IPS-18a (cell line): Measurements from ENCODE around the gene ZNF629.

Experiments
- H3K27ac ChIP-seq: one replicate; pipeline ENCODE4 v1.5.1; 2013; ENCODE audit warnings: low read length
- H3K27me3 ChIP-seq: one replicate; pipeline ENCODE4 v1.6.1; 2013; ENCODE audit warnings: mild to moderate bottlenecking, low read length; ENCODE audit not compliant: control insufficient read depth, insufficient read depth
- H3K36me3 ChIP-seq: one replicate; pipeline ENCODE4 v1.6.1; 2013; ENCODE audit warnings: low read depth, low read length; ENCODE audit not compliant: control insufficient read depth
- H3K4me1 ChIP-seq: one replicate; pipeline ENCODE4 v1.6.1; 2013; ENCODE audit warnings: low read depth, low read length; ENCODE audit not compliant: control insufficient read depth
- H3K4me3 ChIP-seq: one replicate; pipeline ENCODE4 v1.5.1; 2013; ENCODE audit warnings: low read length
- H3K9ac ChIP-seq: one replicate; pipeline ENCODE4 v1.6.1; 2013; ENCODE audit warnings: mild to moderate bottlenecking, low read length, moderate library complexity
- H3K9me3 ChIP-seq: one replicate; pipeline ENCODE4 v1.6.1; 2013; ENCODE audit warnings: low read depth, low read length; ENCODE audit not compliant: control insufficient read depth

ZNF629 gene

GRCh38 chr16:30762991-30763725, 23.8 kb downstream of the ZNF629 start:
- Histone ChIP-seq H3K4me1 (no peaks in the 10 kb centered on the region), H3K9ac (peak overlapping the region; percentile 72), H3K9me3 (no peaks in the 10 kb centered on the region), H3K36me3 (peaks cover 51% of the 10 kb centered on the region), H3K27me3 (no peaks in the 10 kb centered on the region), H3K27ac (no peak overlapping the region), H3K4me3 (peak overlapping the region; percentile 88)

- peaks cover 41% of the 10 kb centered on the region for H3K36me3 ChIP-seq
- no peaks in the 10 kb centered on the region for H3K27me3 ChIP-seq
- H3K27ac ChIP-seq: peak within 1 kb of the TSS; percentile 63
- no peaks in the 10 kb centered on the region for H3K9me3 ChIP-seq
- peak within 1 kb of the TSS; percentile 88 for H3K4me3 ChIP-seq
- H3K9ac ChIP-seq: peak within 1 kb of the TSS; percentile 72
- no peaks in the 10 kb centered on the region for H3K4me1 ChIP-seq
Observed at GRCh38 chr16:30761928-30762902, 24.8 kb downstream of the ZNF629 start, which contains the start of the genes CFAP119 and RNF40. Gene CFAP119, minus strand, starts transcription at chr16:30762062. Its CDS starts 314 bp downstream, at chr16:30761748. Gene RNF40, plus strand, starts transcription at chr16:30762322. Its CDS starts 224 bp downstream, at chr16:30762546.

GRCh38 chr16:30761427-30761927, 25.5 kb downstream of the ZNF629 start:
- no peaks in the 10 kb centered on the region for H3K4me1 ChIP-seq

GRCh38 chr16:30760577-30761426, 26.2 kb downstream of the ZNF629 start:
- Histone ChIP-seq H3K9ac (peak overlapping the region; percentile 58), H3K27ac (no peak overlapping the region)

More at GRCh38 chr16:30761427-30761927, 25.5 kb downstream of the ZNF629 start:
- no peaks in the 10 kb centered on the region for H3K27me3 ChIP-seq
- peak overlapping the region; percentile 58 for H3K9ac ChIP-seq
- no peak overlapping the region for H3K27ac ChIP-seq
- H3K4me3 ChIP-seq: peak overlapping the region; percentile 88
- H3K36me3 ChIP-seq: peaks cover 34% of the 10 kb centered on the region
- no peaks in the 10 kb centered on the region for H3K9me3 ChIP-seq

GRCh38 chr16:30760001-30760559, 26.9 kb downstream of the ZNF629 start:
- no peak overlapping the region for H3K27ac ChIP-seq
- H3K9me3 ChIP-seq: no peaks in the 10 kb centered on the region
- no peak overlapping the region for H3K9ac ChIP-seq
- H3K27me3 ChIP-seq: no peaks in the 10 kb centered on the region
- no peak overlapping the region for H3K4me3 ChIP-seq
- peaks cover 27% of the 10 kb centered on the region for H3K36me3 ChIP-seq
- no peaks in the 10 kb centered on the region for H3K4me1 ChIP-seq

More at GRCh38 chr16:30760577-30761426, 26.2 kb downstream of the ZNF629 start:
- peak overlapping the region; percentile 88 for H3K4me3 ChIP-seq
- peaks cover 33% of the 10 kb centered on the region for H3K36me3 ChIP-seq
- no peaks in the 10 kb centered on the region for H3K4me1 ChIP-seq
- H3K27me3 ChIP-seq: no peaks in the 10 kb centered on the region
- H3K9me3 ChIP-seq: no peaks in the 10 kb centered on the region

- Histone ChIP-seq H3K27ac (no peak overlapping the region), H3K36me3 (peaks cover 26% of the 10 kb centered on the region), H3K9me3 (no peaks in the 10 kb centered on the region), H3K4me3 (no peak overlapping the region), H3K9ac (no peak overlapping the region), H3K4me1 (no peaks in the 10 kb centered on the region), H3K27me3 (no peaks in the 10 kb centered on the region)
Observed at GRCh38 chr16:30758988-30759491, 28.0 kb downstream of the ZNF629 start.

- peaks cover 28% of the 10 kb centered on the region for H3K36me3 ChIP-seq
- no peaks in the 10 kb centered on the region for H3K4me1 ChIP-seq
- no peak overlapping the region for H3K4me3 ChIP-seq
- H3K9me3 ChIP-seq: no peaks in the 10 kb centered on the region
- H3K27me3 ChIP-seq: no peaks in the 10 kb centered on the region
- H3K27ac ChIP-seq: no peak overlapping the region
- no peak overlapping the region for H3K9ac ChIP-seq
Observed at GRCh38 chr16:30757316-30757715, 29.7 kb downstream of the ZNF629 start.

- Histone ChIP-seq H3K9ac (no peak overlapping the region), H3K27ac (no peak overlapping the region), H3K36me3 (peaks cover 29% of the 10 kb centered on the region), H3K27me3 (no peaks in the 10 kb centered on the region), H3K9me3 (no peaks in the 10 kb centered on the region), H3K4me1 (no peaks in the 10 kb centered on the region), H3K4me3 (no peak overlapping the region)
Observed at GRCh38 chr16:30756781-30757100, 30.3 kb downstream of the ZNF629 start.

- Histone ChIP-seq H3K27ac (no peak overlapping the region), H3K4me1 (no peaks in the 10 kb centered on the region), H3K4me3 (no peak overlapping the region), H3K9me3 (no peaks in the 10 kb centered on the region), H3K36me3 (peaks cover 33% of the 10 kb centered on the region), H3K9ac (no peak overlapping the region), H3K27me3 (no peaks in the 10 kb centered on the region)
Observed at GRCh38 chr16:30755955-30756780, 30.8 kb downstream of the ZNF629 start.

GRCh38 chr16:30753596-30753995, 33.4 kb downstream of the ZNF629 start:
- H3K9me3 ChIP-seq: no peaks in the 10 kb centered on the region
- H3K36me3 ChIP-seq: peaks cover 34% of the 10 kb centered on the region
- no peaks in the 10 kb centered on the region for H3K4me1 ChIP-seq
- no peak overlapping the region for H3K9ac ChIP-seq
- no peaks in the 10 kb centered on the region for H3K27me3 ChIP-seq
- H3K4me3 ChIP-seq: no peak overlapping the region
- no peak overlapping the region for H3K27ac ChIP-seq
